Right renal pelvis (tissue), 4 donors: ENCODE measurements around the gene LRRC75A. TPM values are rescaled to one million over a fixed set of nuclear protein-coding genes. Genes with fewer than 3 reads are reported as not detected.
"Not testable (repeated sequence)": the region's sequence is repeated elsewhere in the genome, so short reads cannot be mapped to it uniquely, and the experiment has no call there.

Source experiments
- DNase-seq, 4 donors: peaks; one replicate each; pipeline ENCODE4 v3.0.0-alpha.2; 2013; ENCODE audit warnings: low read depth in 4 of 4, low spot score in 3 of 4, missing footprints in 1 of 4
- polyA plus RNA-seq, 4 donors: library from polyadenylated mRNA; unstranded; fragments of 120-200 nt; gene quantifications; one replicate each; pipeline ENCODE4 v1.2.1, GENCODE V29; 2013; ENCODE audit not compliant: insufficient read length in 4 of 4

The LRRC75A gene
- polyA plus RNA-seq, 4 donors: 3.7 to 5.2 (median 4.5) TPM

GRCh38 chr17:16415031-16415924 is 76.7 kb downstream of the LRRC75A start, which contains the start of gene TRPV2:
Gene TRPV2 (plus strand): TSS chr17:16415571. CDS start chr17:16417669, 2,098 bp downstream.
- DNase-seq: no peak

- DNase-seq: no peak
These were observed 83.9 kb downstream of the LRRC75A start for GRCh38 chr17:16407911-16408588.

GRCh38 chr17:16406742-16407674 is 85.0 kb downstream of the LRRC75A start:
- no peak for DNase-seq

GRCh38 chr17:16403847-16404246 is 88.1 kb downstream of the LRRC75A start:
- DNase-seq: not testable (repeated sequence)

GRCh38 chr17:16398270-16399267 is 93.4 kb downstream of the LRRC75A start:
- DNase-seq: no peak

- not testable (repeated sequence) for DNase-seq
These were observed 95.3 kb downstream of the LRRC75A start for GRCh38 chr17:16396693-16397092.

GRCh38 chr17:16395887-16396286 is 96.1 kb downstream of the LRRC75A start:
- not testable (repeated sequence) for DNase-seq

GRCh38 chr17:16392491-16392890 is 99.5 kb downstream of the LRRC75A start:
- not testable (repeated sequence) for DNase-seq

Other genes with a start within 250 kb of the LRRC75A start
- gene CENPV, start 138.7 kb downstream of the LRRC75A start, polyA plus RNA-seq: 10 to 100 TPM; 63.2 to 81.7 (median 76.4) TPM
- 1,000 to 10,000 TPM; 1,918 to 2,243 (median 2,152) TPM for gene UBB, start 111.1 kb downstream of the LRRC75A start, polyA plus RNA-seq
- 1 to 10 TPM; 2.3 to 3.6 (median 3.4) TPM for gene TRPV2, start 76.6 kb downstream of the LRRC75A start, polyA plus RNA-seq
- gene ZNF287, start 77.0 kb upstream of the LRRC75A start, polyA plus RNA-seq: 10 to 100 TPM; 10.2 to 13.2 (median 11.8) TPM
- 10 to 100 TPM; 10.7 to 14.2 (median 13.8) TPM for gene ZNF624, start 161.7 kb upstream of the LRRC75A start, polyA plus RNA-seq
- 1 to 10 TPM in 2 of 4 donors, under 1 TPM in 2; 0.40 to 3.4 (median 0.83) TPM for gene CCDC144A, start 198.0 kb upstream of the LRRC75A start, polyA plus RNA-seq